OCI-LY7 (cell line): ENCODE results near the gene KRT26. TPM values are rescaled to one million over a fixed set of nuclear protein-coding genes. Genes with fewer than 3 reads are reported as not detected.

Experiments
- BruUV-seq: library from RNA; stranded (reverse); fragments of 400-500 nt; replicated peaks from 2 replicates; lab custom pipeline; 2021; lab: Mats Ljungman, UMichigan
- CTCF ChIA-PET: fragments of 300-600 bp; sonication (Branson Sonifier 250); formaldehyde crosslinking; loops from one replicate; lab custom pipeline; 2022; ENCODE audit warnings: antibody characterized with exemption; ENCODE audit not compliant: unreplicated experiment; lab: Charles Lee
- POLR2A ChIA-PET: fragments of 300-600 bp; sonication (Branson Sonifier 250); formaldehyde crosslinking; loops from one replicate; lab custom pipeline; 2022; ENCODE audit warnings: antibody characterized with exemption; lab: Charles Lee
- DNase-seq: peaks from one replicate; pipeline ENCODE4 v3.0.0-alpha.2; 2015; ENCODE audit warnings: low spot score
- H2AFZ ChIP-seq: fragments of 200-600 bp; sonication (generic), shearing (Covaris generic); 2 replicates; pipeline ENCODE4 v1.6.1; 2014; ENCODE audit warnings: mild to moderate bottlenecking, antibody characterized with exemption, low read length, moderate library complexity
- H3K27ac ChIP-seq: fragments of 200-600 bp; sonication (generic); 2 replicates; pipeline ENCODE4 v1.5.1; 2014; ENCODE audit warnings: mixed run types, low read depth, mild to moderate bottlenecking, moderate library complexity, low read length, inconsistent platforms; ENCODE audit not compliant: poor library complexity, severe bottlenecking
- H3K36me3 ChIP-seq: fragments of 200-600 bp; sonication (generic); 2 replicates; pipeline ENCODE4 v1.6.1; 2014; ENCODE audit warnings: mild to moderate bottlenecking, antibody characterized with exemption, low read length, moderate library complexity, mixed read lengths; ENCODE audit not compliant: insufficient read depth
- H3K4me1 ChIP-seq: fragments of 200-600 bp; sonication (generic); 2 replicates; pipeline ENCODE4 v1.5.1; 2014; ENCODE audit warnings: mild to moderate bottlenecking, low read length; ENCODE audit not compliant: insufficient read depth, poor library complexity, severe bottlenecking
- H3K4me2 ChIP-seq: fragments of 200-600 bp; sonication (generic); 2 replicates; pipeline ENCODE4 v1.6.1; 2014; ENCODE audit warnings: mild to moderate bottlenecking, low read length
- H3K4me3 ChIP-seq: fragments of 200-600 bp; sonication (generic); 2 replicates; pipeline ENCODE4 v1.5.1; 2014; ENCODE audit warnings: mild to moderate bottlenecking, low read depth, low read length; ENCODE audit not compliant: poor library complexity, severe bottlenecking
- H3K79me2 ChIP-seq: fragments of 200-600 bp; sonication (generic); 2 replicates; pipeline ENCODE4 v1.6.1; 2016; ENCODE audit warnings: low read depth, mild to moderate bottlenecking, low read length, moderate library complexity, mixed read lengths; ENCODE audit not compliant: insufficient read depth
- H3K9me2 ChIP-seq: fragments of 200-600 bp; sonication (generic); 2 replicates; pipeline ENCODE4 v1.6.1; 2016; ENCODE audit warnings: mild to moderate bottlenecking, low read length, mixed read lengths; ENCODE audit not compliant: insufficient read depth
- H3K9me3 ChIP-seq: fragments of 200-600 bp; sonication (generic); 2 replicates; pipeline ENCODE4 v1.6.1; 2014; ENCODE audit warnings: mild to moderate bottlenecking, mixed run types, low read length, mixed read lengths
- H4K20me1 ChIP-seq: fragments of 200-600 bp; sonication (generic); 2 replicates; pipeline ENCODE4 v1.6.1; 2014; ENCODE audit warnings: mild to moderate bottlenecking, antibody characterized with exemption, low read length, moderate library complexity, mixed read lengths; ENCODE audit not compliant: insufficient read depth
- EZH2phosphoT487 ChIP-seq: fragments of 200-600 bp; sonication (generic); IDR thresholded peaks from 2 replicates; pipeline ENCODE4 v1.6.1; 2018; ENCODE audit warnings: low read depth, borderline replicate concordance, mild to moderate bottlenecking, mixed run types, antibody characterized with exemption, low read length, moderate library complexity, mixed read lengths
- intact Hi-C: fragments of 100-400 bp; cut with micrococcal nuclease; formaldehyde crosslinking; loops from one replicate; pipeline ENCODE4 v1.10.0; 2022; ENCODE audit not compliant: unreplicated experiment
- total RNA-seq, 2 experiments: library from RNA; depleted of rRNA in 1 of 2; stranded (reverse); fragments of >200 nt in 1 of 2; shearing (Covaris generic) in 1 of 2; gene quantifications; 2 replicates each; pipeline ENCODE4 v1.2.3, GENCODE V29; 2014 to 2022
- TF ChIP-seq, protein P1 (sequence below): fragments of 200-600 bp; sonication (generic); conservative IDR thresholded peaks from 2 replicates; pipeline ENCODE4 v1.5.1; 2014; ENCODE audit warnings: mild to moderate bottlenecking, antibody characterized with exemption, low read length, moderate library complexity, mixed read lengths

Gene KRT26
- total RNA-seq, 2 experiments from 2014 or later: not detected

DNA sequence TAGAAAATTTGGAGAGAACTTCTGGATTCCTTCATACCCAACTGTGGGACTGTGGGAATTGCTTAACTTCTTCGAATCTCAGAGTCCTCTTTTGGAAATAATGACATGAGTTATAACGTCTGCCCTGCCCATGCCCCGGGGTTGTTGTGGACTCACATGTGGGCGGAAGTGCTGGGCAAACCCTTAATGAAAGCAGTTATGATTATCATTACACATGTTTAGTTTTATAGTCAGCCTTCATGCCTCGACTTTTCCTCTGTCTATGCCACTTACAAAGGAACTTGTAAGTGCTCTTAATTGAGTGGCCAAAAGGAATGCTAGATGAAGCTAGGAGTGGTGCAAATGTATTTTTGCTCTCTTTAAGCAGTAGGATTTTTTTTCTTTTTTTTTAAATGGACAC lies 6.5 kb upstream of the KRT26 start:
- Histone ChIP-seq H3K36me3 (no peaks in the 10 kb centered on the region), H3K4me3 (no peak overlapping the region), H3K27ac (no peak overlapping the region), H3K4me1 (no peaks in the 10 kb centered on the region), H3K4me2 (no peak overlapping the region), H2AFZ (no peak overlapping the region), H4K20me1 (no peaks in the 10 kb centered on the region), H3K9me2 (no peaks in the 10 kb centered on the region), H3K79me2 (no peaks in the 10 kb centered on the region), H3K9me3 (no peaks in the 10 kb centered on the region)
- ChIA-PET CTCF (no interaction called here), POLR2A (no interaction called here)
- intact Hi-C loops: no loop called here
- no peak for TF ChIP-seq EZH2phosphoT487
- TF ChIP-seq, protein P1, sequence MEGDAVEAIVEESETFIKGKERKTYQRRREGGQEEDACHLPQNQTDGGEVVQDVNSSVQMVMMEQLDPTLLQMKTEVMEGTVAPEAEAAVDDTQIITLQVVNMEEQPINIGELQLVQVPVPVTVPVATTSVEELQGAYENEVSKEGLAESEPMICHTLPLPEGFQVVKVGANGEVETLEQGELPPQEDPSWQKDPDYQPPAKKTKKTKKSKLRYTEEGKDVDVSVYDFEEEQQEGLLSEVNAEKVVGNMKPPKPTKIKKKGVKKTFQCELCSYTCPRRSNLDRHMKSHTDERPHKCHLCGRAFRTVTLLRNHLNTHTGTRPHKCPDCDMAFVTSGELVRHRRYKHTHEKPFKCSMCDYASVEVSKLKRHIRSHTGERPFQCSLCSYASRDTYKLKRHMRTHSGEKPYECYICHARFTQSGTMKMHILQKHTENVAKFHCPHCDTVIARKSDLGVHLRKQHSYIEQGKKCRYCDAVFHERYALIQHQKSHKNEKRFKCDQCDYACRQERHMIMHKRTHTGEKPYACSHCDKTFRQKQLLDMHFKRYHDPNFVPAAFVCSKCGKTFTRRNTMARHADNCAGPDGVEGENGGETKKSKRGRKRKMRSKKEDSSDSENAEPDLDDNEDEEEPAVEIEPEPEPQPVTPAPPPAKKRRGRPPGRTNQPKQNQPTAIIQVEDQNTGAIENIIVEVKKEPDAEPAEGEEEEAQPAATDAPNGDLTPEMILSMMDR: no peak
- no TSS peak for BruUV-seq
- no peak for DNase-seq

DNA sequence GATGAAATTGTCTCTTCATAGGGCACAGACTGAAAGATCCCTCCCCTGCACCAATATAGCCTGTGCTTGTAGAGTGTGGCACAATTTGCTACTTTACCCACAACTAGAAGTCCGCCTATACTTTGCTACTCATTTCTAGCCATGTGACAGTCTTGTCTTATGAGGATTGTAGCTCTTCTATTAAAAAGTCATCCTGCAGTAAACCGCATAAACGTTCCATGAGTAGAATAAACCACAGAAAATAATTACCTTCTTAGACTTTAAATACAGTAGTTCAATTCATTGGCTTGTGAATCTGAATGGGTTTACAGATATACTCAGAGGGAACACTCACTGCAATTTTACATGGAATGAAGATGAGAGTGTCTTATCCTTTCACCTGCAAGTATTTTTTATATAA lies 6.0 kb upstream of the KRT26 start:
- H2AFZ ChIP-seq: no peak overlapping the region
- H3K79me2 ChIP-seq: no peaks in the 10 kb centered on the region
- ChIA-PET CTCF (no interaction called here), POLR2A (no interaction called here)
- DNase-seq: no peak
- intact Hi-C loops: no loop called here
- H3K9me3 ChIP-seq: no peaks in the 10 kb centered on the region
- H4K20me1 ChIP-seq: no peaks in the 10 kb centered on the region
- no peak overlapping the region for H3K27ac ChIP-seq
- BruUV-seq: no TSS peak
- no peak overlapping the region for H3K4me3 ChIP-seq
- H3K4me1 ChIP-seq: no peaks in the 10 kb centered on the region
- no peak overlapping the region for H3K4me2 ChIP-seq
- TF ChIP-seq, protein P1: no peak
- no peak for TF ChIP-seq EZH2phosphoT487
- no peaks in the 10 kb centered on the region for H3K9me2 ChIP-seq
- no peaks in the 10 kb centered on the region for H3K36me3 ChIP-seq

DNA sequence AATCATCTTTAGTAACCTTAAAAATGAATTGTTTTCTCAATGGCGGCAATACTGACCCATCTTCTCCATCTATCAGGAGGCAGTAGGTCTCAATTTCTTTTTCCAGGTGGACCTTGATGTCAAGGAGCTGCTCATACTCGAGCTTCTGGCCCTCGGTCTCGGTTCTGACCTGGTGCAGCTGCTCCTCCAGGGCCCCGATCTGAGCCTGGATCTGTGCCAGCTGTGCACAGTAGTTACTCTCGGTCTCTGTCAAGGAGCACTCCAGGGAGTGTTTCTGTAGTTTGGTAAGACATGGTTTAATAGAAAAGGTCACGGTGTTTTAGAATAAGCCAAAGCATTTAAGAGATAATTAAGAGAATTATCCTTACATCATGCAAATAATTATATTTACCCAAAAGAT lies 5.5 kb upstream of the KRT26 start:
- no peaks in the 10 kb centered on the region for H3K9me2 ChIP-seq
- H3K79me2 ChIP-seq: no peaks in the 10 kb centered on the region
- no peak for DNase-seq
- H3K36me3 ChIP-seq: no peaks in the 10 kb centered on the region
- POLR2A ChIA-PET: no interaction called here
- H4K20me1 ChIP-seq: no peaks in the 10 kb centered on the region
- intact Hi-C loops: no loop called here
- no peak overlapping the region for H3K4me3 ChIP-seq
- BruUV-seq: no TSS peak
- CTCF ChIA-PET: no interaction called here
- no peaks in the 10 kb centered on the region for H3K4me1 ChIP-seq
- TF ChIP-seq EZH2phosphoT487: no peak
- TF ChIP-seq, protein P1: no peak
- H3K4me2 ChIP-seq: no peak overlapping the region
- H3K27ac ChIP-seq: no peak overlapping the region
- no peak overlapping the region for H2AFZ ChIP-seq
- no peaks in the 10 kb centered on the region for H3K9me3 ChIP-seq
